SK-N-SH (cell line): Measurements from ENCODE around the gene EXOC6. TPM values are rescaled to one million over a fixed set of nuclear protein-coding genes. Genes with fewer than 3 reads are reported as not detected.

ENCODE experiments used
- CTCF ChIA-PET: fragments of 300-600, 350-600 bp; formaldehyde crosslinking; extraction: SDS; loops from one replicate; lab custom pipeline; 2021; lab: Yijun Ruan, JAX
- POLR2A ChIA-PET: fragments of 350-600 bp; sonication (Branson Sonifier 250); formaldehyde crosslinking; extraction: SDS; loops from one replicate; lab custom pipeline; 2020; ENCODE audit warnings: antibody characterized with exemption, inconsistent platforms; lab: Yijun Ruan, JAX
- DNase-seq: peaks from one replicate; pipeline ENCODE4 v3.0.0; 2012
- H2AFZ ChIP-seq: fragments of 200-600 bp; sonication (generic); 2 replicates; pipeline ENCODE4 v1.8.1; 2016; ENCODE audit warnings: antibody characterized with exemption, mild to moderate bottlenecking, low read depth
- H3F3A ChIP-seq: fragments of 200-600 bp; sonication (generic); replicated peaks from 2 replicates; pipeline ENCODE3; 2016; ENCODE audit warnings: antibody characterized with exemption, mild to moderate bottlenecking; ENCODE audit not compliant: insufficient read depth
- H3K27ac ChIP-seq, 2 experiments: fragments of 200-500 bp in 1 of 2; fragments of 200-600 bp in 1 of 2; sonication (Bioruptor generic) in 1 of 2; sonication (generic), shearing (Covaris generic) in 1 of 2; 2 replicates each; pipeline versions ENCODE4 v1.5.1 to v1.6.1; 2014 to 2016; ENCODE audit warnings: low read depth in 2 of 2, inconsistent platforms in 1 of 2, low read length in 1 of 2, mild to moderate bottlenecking in 1 of 2, mixed read lengths in 1 of 2
- H3K27me3 ChIP-seq: fragments of 200-600 bp; sonication (generic), shearing (Covaris generic); 2 replicates; pipeline ENCODE4 v1.6.1; 2016; ENCODE audit warnings: mixed run types; ENCODE audit not compliant: insufficient read depth
- H3K36me3 ChIP-seq, 2 experiments: fragments of 200-500 bp in 1 of 2; fragments of 200-600 bp in 1 of 2; sonication (Bioruptor generic) in 1 of 2; sonication (generic) in 1 of 2; replicated peaks in 1 of 2; 2 replicates each; pipeline versions ENCODE3 to v1.5.1; 2014 to 2016; ENCODE audit warnings: low read length in 1 of 2, mild to moderate bottlenecking in 1 of 2; ENCODE audit not compliant: insufficient read depth in 2 of 2, control insufficient read depth in 1 of 2
- H3K4me1 ChIP-seq, 2 experiments: fragments of 200-500 bp in 1 of 2; fragments of 200-600 bp in 1 of 2; sonication (Bioruptor generic) in 1 of 2; sonication (generic), shearing (Covaris generic) in 1 of 2; 2 replicates each; pipeline versions ENCODE4 v1.5.1 to v1.6.1; 2014 to 2016; ENCODE audit warnings: low read depth in 1 of 2, low read length in 1 of 2, mixed run types in 1 of 2; ENCODE audit not compliant: insufficient read depth in 2 of 2, control insufficient read depth in 1 of 2
- H3K4me2 ChIP-seq: fragments of 200-600 bp; sonication (generic), shearing (Covaris generic); 2 replicates; pipeline ENCODE4 v1.6.1; 2017; ENCODE audit warnings: mixed run types
- H3K4me3 ChIP-seq, 2 experiments: fragments of 200-500 bp in 1 of 2; fragments of 200-600 bp in 1 of 2; sonication (Bioruptor generic) in 1 of 2; sonication (generic), shearing (Covaris generic) in 1 of 2; 2 replicates each; pipeline versions ENCODE4 v1.5.1 to v1.8.1; 2014 to 2016; ENCODE audit warnings: low read depth in 2 of 2, inconsistent platforms in 1 of 2, low read length in 1 of 2, mild to moderate bottlenecking in 1 of 2, mixed read lengths in 1 of 2, moderate library complexity in 1 of 2
- H3K79me2 ChIP-seq: fragments of 200-600 bp; sonication (generic); 2 replicates; pipeline ENCODE4 v1.8.1; 2017; ENCODE audit warnings: mild to moderate bottlenecking; ENCODE audit not compliant: insufficient read depth
- H3K9ac ChIP-seq: fragments of 200-600 bp; sonication (generic); 2 replicates; pipeline ENCODE4 v1.6.1; 2017; ENCODE audit warnings: mixed run types
- H3K9me2 ChIP-seq: fragments of 200-600 bp; sonication (generic); 2 replicates; pipeline ENCODE4 v1.6.1; 2017; ENCODE audit warnings: mixed run types
- H3K9me3 ChIP-seq: fragments of 200-600 bp; sonication (generic); 2 replicates; pipeline ENCODE4 v1.6.1; 2017; ENCODE audit warnings: mixed run types, mild to moderate bottlenecking, moderate library complexity
- H4K20me1 ChIP-seq: fragments of 200-600 bp; sonication (generic); 2 replicates; pipeline ENCODE4 v1.6.1; 2017; ENCODE audit warnings: mild to moderate bottlenecking, mixed run types; ENCODE audit not compliant: insufficient read depth
- CTCF ChIP-seq: fragments of 200-600 bp; sonication (generic); IDR thresholded peaks from 2 replicates; pipeline ENCODE4 v1.6.1; 2017; ENCODE audit warnings: antibody characterized with exemption, mild to moderate bottlenecking, moderate library complexity
- ELF1 ChIP-seq: IDR thresholded peaks from 2 replicates; pipeline ENCODE4 v1.4.0; 2012
- EP300 ChIP-seq, 2 experiments: IDR thresholded peaks; 2 replicates each; pipeline versions ENCODE4 v1.4.0 to v1.6.1; 2012; ENCODE audit warnings: borderline replicate concordance in 1 of 2, low read depth in 1 of 2, low read length in 1 of 2
- FOXJ3 ChIP-seq: sonication (generic); formaldehyde crosslinking; IDR thresholded peaks from 2 replicates; pipeline ENCODE4 v1.5.1; 2020; ENCODE audit warnings: mild to moderate bottlenecking, missing genetic modification reagents
- FOXM1 ChIP-seq: IDR thresholded peaks from 2 replicates; pipeline ENCODE4 v1.4.0; 2012; ENCODE audit warnings: low read depth, mild to moderate bottlenecking
- GATA2 ChIP-seq: sonication (generic); formaldehyde crosslinking; IDR thresholded peaks from 2 replicates; pipeline ENCODE4 v1.5.0; 2020; ENCODE audit warnings: mild to moderate bottlenecking, missing genetic modification reagents
- JUND ChIP-seq: IDR thresholded peaks from 2 replicates; pipeline ENCODE4 v1.4.0; 2012
- MXI1 ChIP-seq: IDR thresholded peaks from 2 replicates; pipeline ENCODE4 v1.6.1; 2012; ENCODE audit warnings: mild to moderate bottlenecking, low read depth, low read length, improper control_type of control experiment
- NFIC ChIP-seq: IDR thresholded peaks from 2 replicates; pipeline ENCODE4 v1.4.0; 2012; ENCODE audit warnings: borderline replicate concordance
- POLR2AphosphoS5 ChIP-seq: IDR thresholded peaks from 2 replicates; pipeline ENCODE4 v1.6.1; 2012; ENCODE audit warnings: low read depth, low read length
- RCOR1 ChIP-seq: fragments of 150-350 bp; IDR thresholded peaks from 2 replicates; pipeline ENCODE4 v1.6.1; 2017; ENCODE audit warnings: antibody characterized with exemption, low read length
- REST ChIP-seq: IDR thresholded peaks from 2 replicates; pipeline ENCODE4 v1.6.1; 2012; ENCODE audit warnings: mild to moderate bottlenecking, low read depth, low read length, moderate library complexity
- RFX5 ChIP-seq: IDR thresholded peaks from 2 replicates; pipeline ENCODE4 v1.6.1; 2012; ENCODE audit warnings: mild to moderate bottlenecking, improper control_type of control experiment, low read length
- RXRA ChIP-seq: IDR thresholded peaks from 2 replicates; pipeline ENCODE4 v1.4.0; 2012; ENCODE audit warnings: low read depth, mild to moderate bottlenecking, borderline replicate concordance
- SIN3A ChIP-seq: IDR thresholded peaks from 2 replicates; pipeline ENCODE4 v1.6.1; 2012; ENCODE audit warnings: low read depth, mild to moderate bottlenecking, low read length, moderate library complexity, borderline replicate concordance
- SMC3 ChIP-seq: IDR thresholded peaks from 2 replicates; pipeline ENCODE4 v1.6.1; 2012; ENCODE audit warnings: low read depth, low read length, improper control_type of control experiment
- TEAD4 ChIP-seq: IDR thresholded peaks from 2 replicates; pipeline ENCODE4 v1.4.0; 2012; ENCODE audit warnings: mild to moderate bottlenecking, borderline replicate concordance; ENCODE audit not compliant: insufficient read depth
- USF1 ChIP-seq: IDR thresholded peaks from 2 replicates; pipeline ENCODE4 v1.4.0; 2012; ENCODE audit warnings: low read depth, borderline replicate concordance
- WGBS: methylation state at CpG from one replicate; pipeline ENCODE4 v1.1.6; 2017; ENCODE audit warnings: low lambda C conversion rate; 5-methylcytosine and 5-hydroxymethylcytosine counted together
- polyA plus RNA-seq, 3 experiments: library from polyadenylated mRNA; depleted of rRNA; stranded (reverse); fragments of >200 nt; gene quantifications; 2 replicates each; pipeline ENCODE4 v1.2.3, GENCODE V29; 2012
- TF ChIP-seq, protein P1 (sequence below): IDR thresholded peaks from 2 replicates; pipeline ENCODE4 v1.4.0; 2012; ENCODE audit warnings: low read depth

The EXOC6 gene
- polyA plus RNA-seq, 1 of the 3 experiments (the other 2 are of a cell fraction) = 2.3 TPM

DNA sequence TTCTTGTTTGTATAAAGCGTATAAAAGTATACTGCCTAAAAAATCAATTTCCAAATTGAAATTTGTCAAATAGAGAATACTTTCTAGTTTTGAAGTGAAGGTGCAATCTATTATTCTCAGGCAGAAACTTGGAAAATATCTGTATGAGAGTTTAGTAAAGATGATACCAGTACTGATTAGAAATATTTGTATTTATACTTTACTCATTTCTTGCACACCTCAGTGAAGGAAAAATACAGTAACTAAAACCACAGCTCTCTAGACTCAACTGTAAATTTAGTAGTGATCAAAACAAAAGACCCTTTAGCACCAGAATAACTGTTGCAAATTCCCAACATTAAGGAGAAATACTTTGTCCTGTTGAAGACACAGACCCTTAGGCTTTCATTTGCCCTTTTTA, 140.9 kb downstream of the EXOC6 start:
- Histone ChIP-seq H3K9me3 (no peaks in the 10 kb centered on the region), H3K79me2 (no peaks in the 10 kb centered on the region), H3K4me2 (no peak overlapping the region), H3K27ac (no peak overlapping the region), H3K4me3 (no peak overlapping the region), H3K36me3 (no peaks in the 10 kb centered on the region), H2AFZ (no peak overlapping the region), H3K4me1 (peaks cover 0 to 6% of the 10 kb centered on the region in 2 experiments; a peak in 2 of 4 replicates), H3K9ac (no peak overlapping the region), H3K9me2 (no peaks in the 10 kb centered on the region), H4K20me1 (no peaks in the 10 kb centered on the region), H3F3A (no peaks in the 10 kb centered on the region), H3K27me3 (no peaks in the 10 kb centered on the region)
- TF ChIP-seq REST = no peak
- no peak for TF ChIP-seq SMC3
- TF ChIP-seq SIN3A = no peak
- TF ChIP-seq RFX5 = no peak
- TF ChIP-seq FOXM1 = no peak
- no peak for TF ChIP-seq MXI1
- no peak for TF ChIP-seq FOXJ3 (CRISPR knock-in tag)
- no peak for TF ChIP-seq RCOR1
- TF ChIP-seq GATA2 (CRISPR knock-in tag) = no peak
- TF ChIP-seq EP300 (IDR thresholded peaks at IDR 0.05; ENCODE audit: borderline replicate concordance in 1 of 2, low read depth in 1 of 2, low read length in 1 of 2) = no peak
- no peak for TF ChIP-seq ELF1
- TF ChIP-seq, protein P1, sequence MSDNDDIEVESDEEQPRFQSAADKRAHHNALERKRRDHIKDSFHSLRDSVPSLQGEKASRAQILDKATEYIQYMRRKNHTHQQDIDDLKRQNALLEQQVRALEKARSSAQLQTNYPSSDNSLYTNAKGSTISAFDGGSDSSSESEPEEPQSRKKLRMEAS = no peak
- no peak for TF ChIP-seq POLR2AphosphoS5
- TF ChIP-seq NFIC = no peak
- TF ChIP-seq RXRA = no peak
- no peak for TF ChIP-seq CTCF
- TF ChIP-seq TEAD4 = no peak
- TF ChIP-seq USF1 = no peak
- no peak for TF ChIP-seq JUND
- POLR2A ChIA-PET = no interaction called here
- 93% methylated on average over 1 of the region's 1 CpG for WGBS
- CTCF ChIA-PET = no interaction called here
- no peak for DNase-seq
